ENCODE results near the gene USF2.
"Not testable (repeated sequence)": the region's sequence is repeated elsewhere in the genome, so short reads cannot be mapped to it uniquely, and the experiment has no call there.

The USF2 gene

GRCh38 chr19:35268536-35269437, at the start of gene USF2:
TSS of gene USF2 (plus strand) at chr19:35268962. CDS start at chr19:35269102, 140 bp downstream.
- DNase-seq = peak; percentile 13

DNA sequence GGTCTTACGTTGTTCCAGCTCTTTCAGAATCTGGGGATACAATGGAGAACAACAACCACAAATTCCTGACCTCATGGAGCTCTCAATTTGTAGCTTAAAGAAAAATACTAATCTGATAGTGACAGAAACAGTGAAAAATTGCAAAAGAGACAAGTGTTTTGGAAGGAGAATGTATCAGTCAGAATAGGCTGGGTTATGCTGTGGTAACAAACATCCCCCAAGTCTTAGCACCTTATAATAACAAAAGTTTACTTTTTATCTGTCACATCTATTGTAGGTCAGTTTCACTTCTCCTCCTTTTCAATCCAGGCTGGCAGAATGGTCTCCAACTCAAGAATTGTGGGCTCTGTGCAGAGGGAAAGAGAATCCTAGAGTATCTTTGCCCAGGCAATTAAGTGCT, 49.8 kb upstream of the USF2 start:
- DNase-seq = no peak

DNA sequence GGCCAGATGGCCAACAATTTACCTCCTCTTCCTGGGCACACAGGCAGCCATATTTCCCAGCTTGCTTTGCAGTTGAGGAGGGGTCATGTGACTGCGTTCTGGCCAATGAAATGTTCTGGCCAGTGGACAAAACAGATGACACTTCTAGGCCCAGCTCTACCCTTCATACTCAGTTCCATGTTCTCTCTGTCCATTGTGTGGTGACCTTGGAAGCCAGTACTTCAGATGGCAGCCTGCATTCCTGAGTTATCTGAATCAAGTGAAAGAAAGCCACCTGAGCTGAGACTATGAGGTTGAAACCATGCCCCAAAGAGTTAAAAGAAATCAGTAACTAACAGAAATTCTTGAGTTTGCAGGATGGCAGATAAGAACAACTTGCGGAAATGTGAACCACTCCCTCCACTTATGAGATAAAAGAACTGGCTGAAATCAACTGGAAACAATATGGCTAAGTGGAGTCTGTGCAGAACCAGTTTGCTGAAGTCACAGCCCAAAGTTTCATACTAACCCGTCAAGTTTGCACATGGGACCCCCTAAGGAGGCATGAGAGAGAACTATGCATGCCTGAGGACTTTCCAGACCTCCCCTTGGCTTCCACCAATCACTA, 48.3 kb upstream of the USF2 start:
- DNase-seq = no peak

- not testable (repeated sequence) for DNase-seq
These were observed 47.7 kb upstream of the USF2 start for GRCh38 chr19:35220973-35221590.

DNA sequence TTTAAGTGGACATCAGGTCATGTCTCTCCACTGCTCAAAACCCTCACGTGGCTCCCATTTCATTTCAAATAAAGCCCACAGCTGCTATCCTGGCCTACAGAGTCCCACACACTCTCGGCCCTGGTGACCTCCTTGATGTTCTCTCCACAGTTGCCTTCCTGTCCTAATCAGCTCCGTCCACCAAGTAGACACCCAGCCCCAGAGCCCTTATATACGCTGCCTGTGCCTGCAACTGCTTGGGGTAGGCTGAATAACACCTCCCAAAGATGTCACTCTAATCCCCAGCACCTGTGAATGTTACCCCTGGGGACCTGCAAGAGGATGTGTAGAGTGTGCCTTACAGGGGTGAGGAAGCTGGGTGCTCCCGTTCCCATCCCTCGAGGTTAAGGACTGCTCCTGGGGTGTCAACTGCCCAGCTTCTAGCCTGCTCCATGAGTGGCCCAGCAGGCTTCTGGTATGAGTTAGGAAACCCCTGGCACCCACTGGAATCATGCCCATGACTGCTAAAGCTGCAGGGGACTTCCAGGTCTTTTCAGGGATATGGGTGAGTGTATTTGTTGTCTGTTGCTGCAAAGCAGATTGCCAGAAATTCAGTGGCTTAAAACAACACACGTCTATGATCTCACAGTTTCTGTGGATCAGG, 46.3 kb upstream of the USF2 start:
- DNase-seq = no peak

DNA sequence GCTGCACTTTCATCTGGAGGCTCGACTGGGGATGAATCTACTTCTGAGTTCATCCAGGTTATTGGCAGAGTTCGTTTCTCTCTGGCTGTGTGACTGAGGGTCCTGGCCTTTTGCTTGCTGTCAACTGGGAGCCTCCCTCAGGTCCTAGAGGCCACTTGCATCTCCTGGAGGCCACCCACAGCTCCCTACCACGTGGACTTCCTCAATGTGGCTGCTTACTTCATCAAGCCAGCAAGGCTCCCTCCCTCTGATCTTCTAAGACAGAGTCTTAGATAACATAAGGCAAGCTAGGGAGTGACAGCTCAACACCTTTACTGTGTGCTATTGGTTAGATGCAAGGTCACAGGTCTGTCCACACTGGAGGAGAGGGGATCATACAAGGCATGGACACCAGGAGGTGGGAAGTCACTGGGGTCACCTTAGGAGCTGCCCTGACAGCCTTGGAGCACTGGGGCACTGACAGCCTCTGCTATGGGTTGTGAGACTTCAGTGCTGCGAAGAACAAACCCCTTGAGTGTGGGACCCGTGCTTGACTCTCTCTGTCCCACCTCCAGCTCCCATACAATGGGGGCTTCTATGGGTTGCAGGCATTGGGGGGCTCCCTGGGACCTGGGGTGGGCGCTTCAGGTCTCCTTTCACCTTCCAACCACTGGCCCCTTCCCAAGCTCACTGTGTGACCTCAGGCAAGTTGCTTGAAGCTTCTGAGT, 45.5 kb upstream of the USF2 start:
- no peak for DNase-seq

GRCh38 chr19:35223862-35224505, 44.8 kb upstream of the USF2 start:
- DNase-seq = no peak

DNA sequence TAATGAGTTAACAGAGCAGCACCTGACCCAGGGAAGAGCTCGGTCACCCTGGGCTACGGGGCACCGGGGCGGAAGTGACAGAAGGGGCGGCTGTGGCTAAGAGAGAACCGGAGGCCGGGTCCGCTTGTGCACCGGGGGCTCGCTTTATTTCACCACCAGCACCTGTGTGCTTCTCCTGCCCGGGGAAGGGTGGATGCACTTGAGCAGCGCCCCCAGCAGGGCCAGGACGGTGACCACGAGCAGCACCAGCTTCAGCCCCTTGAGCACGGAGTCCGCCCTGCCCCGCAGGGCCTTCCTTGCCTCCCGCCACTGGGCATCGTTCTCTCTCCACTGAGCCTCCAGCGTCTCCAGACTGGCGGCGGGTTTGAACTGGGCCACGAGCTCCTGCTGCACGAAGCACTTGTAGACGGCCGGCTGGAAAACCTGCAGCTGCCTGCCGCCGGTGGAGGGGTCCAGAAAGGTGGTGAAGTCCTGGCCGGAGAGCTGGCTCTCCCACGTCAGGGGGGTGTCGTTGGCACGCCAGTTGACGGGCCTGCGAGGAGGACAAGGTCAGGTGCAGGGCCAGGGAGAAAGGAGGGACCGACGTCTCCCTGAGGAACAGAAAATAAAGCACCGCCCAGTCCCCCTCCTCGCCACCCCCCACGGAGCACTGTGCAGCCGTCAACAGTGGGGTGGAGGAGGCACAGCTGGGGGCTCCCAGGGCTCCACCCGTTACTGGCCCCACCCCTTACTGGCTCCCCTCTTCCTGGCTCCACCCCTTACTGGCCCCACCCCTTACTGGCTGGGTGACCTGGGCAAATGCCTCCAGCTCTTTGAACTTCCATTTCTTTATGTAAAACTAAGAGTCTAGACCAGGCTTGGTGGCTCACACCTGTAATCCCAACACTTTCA, 43.8 kb upstream of the USF2 start:
- no peak for DNase-seq

GRCh38 chr19:35225951-35226350, 42.8 kb upstream of the USF2 start:
- no peak for DNase-seq

GRCh38 chr19:35226748-35227147, 42.0 kb upstream of the USF2 start:
- DNase-seq = no peak

DNA sequence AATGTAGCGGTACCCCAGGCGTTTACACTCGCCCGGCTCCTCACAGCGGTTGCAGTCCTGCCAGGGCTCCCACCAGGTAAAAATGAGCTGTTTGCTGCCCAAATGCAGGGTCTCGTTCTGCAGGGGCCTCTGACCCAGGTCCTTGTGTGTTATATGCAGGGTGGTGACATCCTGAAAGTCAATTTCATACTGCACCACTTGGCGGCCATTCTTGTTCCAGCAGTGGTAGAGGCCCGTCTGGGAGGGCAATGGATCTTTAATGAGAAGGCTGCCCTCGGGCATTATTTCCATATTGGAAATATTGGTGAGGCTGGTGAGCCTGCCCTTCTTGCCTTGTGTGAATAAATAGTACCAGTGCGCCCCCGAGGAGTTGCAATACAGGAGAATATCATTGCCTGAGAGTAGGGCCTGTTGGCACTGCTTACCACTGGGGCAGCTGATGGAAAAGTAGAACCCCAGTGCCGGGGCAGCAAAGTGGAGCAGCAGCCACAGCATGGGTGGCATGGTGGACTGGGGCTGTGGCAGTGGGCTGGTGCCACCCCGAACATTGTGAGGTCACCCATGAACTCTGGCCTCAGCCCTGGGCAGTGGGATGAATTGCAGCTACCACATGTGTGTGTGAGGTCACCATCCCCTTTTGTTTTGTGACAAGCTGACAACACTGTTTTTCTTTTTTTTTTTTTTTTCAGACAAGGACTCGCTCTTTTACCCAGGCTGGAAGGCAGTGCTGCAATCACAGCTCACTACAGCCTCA, 40.4 kb upstream of the USF2 start, which contains the start of gene FAM187B:
TSS of gene FAM187B (minus strand) at position 563 of the 754 bp plus-strand sequence. CDS start at position 504, 59 bp downstream.
- DNase-seq = no peak

DNA sequence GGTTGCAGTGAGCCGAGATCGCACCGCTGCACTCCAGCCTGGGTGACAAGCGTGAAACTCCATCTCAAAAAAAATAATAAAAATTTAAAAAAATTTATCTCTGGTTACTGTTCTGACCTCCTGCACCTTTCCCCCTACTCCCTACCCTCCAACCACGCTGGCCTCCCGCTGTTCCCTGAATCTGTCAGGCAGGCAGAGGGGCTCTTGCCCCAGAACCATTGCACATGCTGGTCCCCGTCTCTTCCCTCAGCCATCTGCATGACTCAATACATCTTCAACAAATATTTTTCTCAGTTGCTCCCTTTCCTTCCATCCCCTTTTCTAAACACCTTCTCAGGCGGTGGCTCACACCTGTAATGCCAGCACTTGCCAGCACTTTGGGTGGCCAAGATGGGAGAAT, 39.2 kb upstream of the USF2 start:
- DNase-seq = no peak

GRCh38 chr19:35231956-35232645, 36.7 kb upstream of the USF2 start:
- no peak for DNase-seq

- DNase-seq = no peak
These were observed 35.9 kb upstream of the USF2 start for GRCh38 chr19:35232912-35233311.

DNA sequence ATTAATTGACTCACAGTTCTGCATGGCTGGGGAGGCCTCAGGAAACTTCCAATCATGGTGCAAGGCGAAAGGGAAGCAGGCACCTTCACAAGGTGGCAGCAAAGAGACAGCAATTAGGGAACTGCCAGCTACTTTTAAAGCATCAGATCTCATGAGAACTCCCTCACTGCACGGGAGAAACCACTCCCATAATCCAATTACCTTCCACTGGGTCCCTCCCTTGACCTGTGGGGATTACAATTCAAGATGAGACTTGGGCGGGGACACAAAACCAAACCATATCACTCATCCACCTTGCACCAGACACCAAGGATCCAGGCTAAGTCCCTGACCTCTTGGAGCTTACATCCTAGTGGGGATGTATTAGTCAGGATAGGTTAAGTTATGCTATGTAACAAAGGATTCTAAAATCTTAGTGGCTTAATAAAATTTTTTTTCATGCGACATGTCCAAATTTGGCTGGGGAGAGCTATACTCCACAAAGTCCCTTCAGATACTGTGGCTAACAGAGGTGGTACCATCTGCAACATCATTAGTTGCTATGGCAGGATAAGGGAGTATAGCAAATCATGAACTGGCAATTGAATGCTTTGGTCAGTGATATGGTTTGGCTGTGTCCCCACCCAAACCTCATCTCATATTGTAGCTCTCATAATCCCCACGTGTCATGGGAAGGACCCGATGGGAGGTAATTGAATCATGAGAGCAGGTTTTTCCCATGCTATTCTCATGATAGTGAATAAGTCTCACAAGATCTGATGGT, 31.9 kb upstream of the USF2 start:
- no peak for DNase-seq

DNA sequence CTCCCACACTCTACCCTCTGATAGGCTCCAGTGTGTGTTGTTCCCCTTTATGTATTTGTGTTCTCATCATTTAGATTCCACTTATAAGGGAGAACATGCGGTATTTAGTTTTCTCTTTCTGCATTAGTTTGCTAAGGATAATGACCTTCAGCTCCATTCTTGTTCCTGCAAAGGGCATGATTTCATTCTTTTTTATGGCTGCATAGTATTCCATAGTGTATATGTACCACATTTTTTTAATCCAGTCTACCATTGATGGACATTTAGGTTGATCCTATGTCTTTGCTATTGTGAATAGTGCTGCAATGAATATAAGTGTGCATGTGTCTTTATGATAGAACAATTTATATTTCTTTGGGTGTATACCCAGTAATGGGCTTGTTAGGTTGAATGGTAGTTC, 29.2 kb upstream of the USF2 start:
- not testable (repeated sequence) for DNase-seq

DNA sequence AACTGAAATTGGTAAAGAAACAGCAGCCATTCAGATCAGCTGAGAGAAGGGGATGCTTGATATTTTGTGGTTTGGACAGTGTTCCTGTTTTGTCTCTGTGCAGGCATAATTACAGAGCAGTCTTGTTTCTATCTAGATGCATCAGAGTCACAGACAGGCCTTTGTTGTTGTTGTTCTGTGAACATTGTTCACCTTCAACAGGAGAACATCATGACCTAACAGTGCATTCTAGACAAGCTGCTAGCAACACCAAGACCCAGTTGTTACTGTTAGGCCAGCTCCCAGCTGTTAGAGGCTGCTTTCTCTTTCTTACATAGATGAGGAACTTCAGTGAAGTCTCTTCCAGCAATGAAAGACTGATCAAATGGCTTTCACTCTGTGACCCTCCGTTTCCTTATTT, 28.4 kb upstream of the USF2 start:
- no peak for DNase-seq

DNA sequence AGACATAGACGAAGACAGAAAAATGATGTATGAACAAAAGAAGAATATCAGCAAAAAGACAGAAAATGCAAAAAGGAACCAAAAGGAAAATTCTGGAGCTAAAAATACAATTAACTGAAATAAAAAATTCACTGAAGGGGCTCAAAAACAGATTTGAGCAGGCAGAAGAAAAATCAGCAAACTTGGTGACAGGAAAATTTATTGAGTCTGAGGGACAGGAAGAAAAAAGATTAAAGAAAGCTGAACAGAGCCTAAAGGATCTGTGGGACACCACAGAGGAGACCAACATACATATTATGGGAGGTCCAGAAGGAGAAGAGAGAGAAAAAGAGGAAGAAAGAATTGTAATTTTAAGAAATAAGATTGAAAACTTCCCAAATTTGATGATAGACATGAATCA, 27.3 kb upstream of the USF2 start:
- no peak for DNase-seq

Measured in amniotic stem cell (primary cell).